NCI-H2081 treated with DMSO at 0.1 percent for 48 hours (cell line): ENCODE data around the gene CHST12.
"Not testable (repeated sequence)": the region's sequence is repeated elsewhere in the genome, so short reads cannot be mapped to it uniquely, and the experiment has no call there.

Experiments
- DNase-seq: peaks from one replicate; lab custom pipeline; 2025; lab: John Stamatoyannopoulos, UW

CHST12 gene

DNA sequence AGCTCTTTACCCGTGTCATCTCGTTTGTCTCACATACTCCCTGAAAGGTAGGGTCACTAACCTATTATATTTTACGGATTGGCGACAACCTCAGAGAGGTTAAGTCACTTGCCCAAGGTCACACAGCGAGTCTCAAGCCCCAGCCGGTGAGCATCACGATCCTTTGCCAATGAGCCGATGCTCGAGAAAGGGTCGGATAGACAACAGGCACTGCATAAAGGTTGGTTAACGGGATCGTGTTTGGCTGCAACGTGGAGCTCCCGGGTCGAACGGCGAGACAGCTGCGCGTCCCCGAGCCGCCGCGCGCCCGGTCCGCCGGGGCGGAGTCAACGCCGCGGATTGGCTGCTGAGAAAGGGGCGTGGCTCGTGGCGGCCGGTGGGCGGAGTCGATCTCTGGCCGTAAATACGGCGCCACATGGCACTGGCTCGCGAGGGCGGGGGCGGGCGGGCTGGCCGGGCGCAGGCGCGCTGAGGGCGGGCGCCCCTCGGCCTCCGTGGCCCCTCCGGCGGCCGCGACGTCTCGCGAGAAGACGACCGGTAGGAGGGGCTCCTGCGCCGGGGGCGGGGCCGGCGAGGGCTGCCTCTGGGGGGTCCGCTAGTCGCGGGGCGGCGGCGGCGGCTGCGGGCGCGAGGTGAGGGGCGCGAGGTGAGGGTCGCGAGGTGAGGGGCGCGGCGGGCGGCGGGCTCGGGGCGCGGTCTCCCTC lies at the start of gene CHST12:
CHST12 (plus strand) TSS at position 598 of the 704 bp plus-strand sequence. CDS start 29,029 bp downstream, outside the sequence.
- DNase-seq = peak; percentile 66

- peak; percentile 84 for DNase-seq
Measured at GRCh38 chr7:2353936-2354185, 49.5 kb upstream of the CHST12 start.

GRCh38 chr7:2354186-2354938 lies 49.0 kb upstream of the CHST12 start, which contains the start of gene EIF3B:
TSS of gene EIF3B (plus strand) at chr7:2354827. CDS start at chr7:2354922, 95 bp downstream.
- DNase-seq = peak; percentile 84

DNA sequence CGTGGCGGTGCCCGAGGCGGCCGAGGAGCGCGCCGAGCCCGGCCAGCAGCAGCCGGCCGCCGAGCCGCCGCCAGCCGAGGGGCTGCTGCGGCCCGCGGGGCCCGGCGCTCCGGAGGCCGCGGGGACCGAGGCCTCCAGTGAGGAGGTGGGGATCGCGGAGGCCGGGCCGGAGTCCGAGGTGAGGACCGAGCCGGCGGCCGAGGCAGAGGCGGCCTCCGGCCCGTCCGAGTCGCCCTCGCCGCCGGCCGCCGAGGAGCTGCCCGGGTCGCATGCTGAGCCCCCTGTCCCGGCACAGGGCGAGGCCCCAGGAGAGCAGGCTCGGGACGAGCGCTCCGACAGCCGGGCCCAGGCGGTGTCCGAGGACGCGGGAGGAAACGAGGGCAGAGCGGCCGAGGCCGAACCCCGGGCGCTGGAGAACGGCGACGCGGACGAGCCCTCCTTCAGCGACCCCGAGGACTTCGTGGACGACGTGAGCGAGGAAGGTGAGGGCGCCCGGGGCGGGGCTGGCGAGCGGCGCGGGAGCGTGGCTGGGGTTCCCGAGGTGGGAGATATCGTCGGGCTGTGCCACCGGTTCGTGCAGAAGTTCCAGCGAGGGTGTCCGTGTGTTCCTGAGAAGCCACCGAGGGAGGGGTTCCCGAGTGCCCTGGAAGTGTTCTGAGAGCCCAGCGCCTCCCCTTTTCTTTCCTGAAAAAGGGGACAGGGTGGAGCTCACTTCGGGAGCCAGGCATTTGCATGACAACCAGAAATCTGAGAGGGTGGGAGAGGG lies 48.3 kb upstream of the CHST12 start:
- DNase-seq = no peak

- DNase-seq = no peak
Measured at GRCh38 chr7:2355705-2356008, 47.8 kb upstream of the CHST12 start.

- no peak for DNase-seq
Measured at GRCh38 chr7:2357165-2357564, 46.2 kb upstream of the CHST12 start.

GRCh38 chr7:2357571-2357970 lies 45.8 kb upstream of the CHST12 start:
- DNase-seq = no peak

DNA sequence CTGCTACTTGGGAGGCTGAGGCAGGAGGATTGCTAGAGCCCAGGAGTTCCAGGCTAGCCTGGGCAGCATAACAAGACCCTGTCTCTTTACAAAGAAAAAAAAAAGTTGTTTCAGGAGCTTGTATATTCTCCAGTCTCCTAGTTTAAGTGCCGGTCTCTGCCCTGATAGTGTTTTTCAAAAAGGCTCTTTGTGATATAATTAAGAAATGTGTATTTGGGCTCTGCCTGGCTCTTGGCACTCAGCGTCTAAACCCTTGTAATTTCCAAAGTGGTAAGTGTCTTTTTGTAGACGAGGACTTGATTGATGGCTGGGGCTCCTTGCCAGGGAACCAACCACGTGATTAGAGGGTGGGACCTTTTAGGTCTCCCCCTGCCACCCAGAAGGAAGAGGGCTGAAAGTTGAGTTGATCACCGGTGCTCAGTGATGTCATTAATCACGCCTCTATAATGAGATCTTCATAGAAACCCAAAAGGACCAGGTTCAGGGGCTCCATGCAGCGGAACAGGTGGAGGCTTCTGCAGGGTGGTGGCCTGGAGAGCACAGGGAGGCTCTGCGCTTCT lies 44.4 kb upstream of the CHST12 start:
- DNase-seq = no peak

GRCh38 chr7:2359610-2360009 lies 43.8 kb upstream of the CHST12 start:
- DNase-seq = no peak

DNA sequence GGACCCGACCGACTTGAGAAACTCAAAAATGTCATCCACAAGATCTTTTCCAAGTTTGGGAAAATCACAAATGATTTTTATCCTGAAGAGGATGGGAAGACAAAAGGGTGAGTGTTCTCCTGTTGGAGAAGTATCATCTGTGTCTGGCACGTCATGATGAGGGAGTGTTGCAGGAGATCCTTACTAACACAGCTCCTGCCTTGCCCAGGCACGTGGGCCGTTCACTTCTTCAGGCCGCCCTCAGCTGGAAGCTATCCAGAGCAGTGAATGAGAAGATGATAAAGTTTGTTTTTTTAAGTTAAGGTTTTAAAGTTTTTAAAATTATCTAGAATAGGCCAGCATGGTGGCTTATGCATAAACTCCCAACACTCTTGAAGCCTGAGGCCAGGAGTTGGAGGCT lies 42.6 kb upstream of the CHST12 start:
- no peak for DNase-seq

DNA sequence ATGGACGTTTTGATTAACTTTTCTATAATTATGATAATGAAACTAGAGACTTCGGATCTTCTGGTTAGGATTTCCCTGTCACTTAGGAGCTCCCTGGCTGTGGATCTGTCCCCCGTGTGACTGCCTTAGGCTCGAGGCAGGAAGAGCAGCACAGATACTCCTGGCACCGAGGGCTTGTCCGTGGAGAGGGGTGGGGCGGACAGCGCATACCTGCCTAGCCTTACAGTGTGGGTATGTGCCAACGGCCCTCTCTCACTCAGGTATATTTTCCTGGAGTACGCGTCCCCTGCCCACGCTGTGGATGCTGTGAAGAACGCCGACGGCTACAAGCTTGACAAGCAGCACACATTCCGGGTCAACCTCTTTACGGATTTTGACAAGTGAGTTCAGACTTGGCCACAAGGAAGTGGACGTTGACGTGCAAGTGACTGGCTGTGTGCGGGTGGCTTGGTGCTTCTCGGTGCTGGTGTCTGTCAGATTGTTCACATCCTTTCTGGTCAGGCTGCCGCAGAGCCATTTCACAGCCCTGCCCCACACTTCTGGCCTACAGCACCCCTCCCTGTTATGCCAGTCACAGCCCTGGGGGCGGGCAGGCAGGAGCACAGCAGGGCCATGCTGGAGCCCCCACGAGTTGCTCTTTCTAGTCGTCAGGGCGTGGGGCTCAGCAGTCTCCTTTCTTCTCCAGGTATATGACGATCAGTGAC lies 40.9 kb upstream of the CHST12 start:
- DNase-seq = no peak

DNA sequence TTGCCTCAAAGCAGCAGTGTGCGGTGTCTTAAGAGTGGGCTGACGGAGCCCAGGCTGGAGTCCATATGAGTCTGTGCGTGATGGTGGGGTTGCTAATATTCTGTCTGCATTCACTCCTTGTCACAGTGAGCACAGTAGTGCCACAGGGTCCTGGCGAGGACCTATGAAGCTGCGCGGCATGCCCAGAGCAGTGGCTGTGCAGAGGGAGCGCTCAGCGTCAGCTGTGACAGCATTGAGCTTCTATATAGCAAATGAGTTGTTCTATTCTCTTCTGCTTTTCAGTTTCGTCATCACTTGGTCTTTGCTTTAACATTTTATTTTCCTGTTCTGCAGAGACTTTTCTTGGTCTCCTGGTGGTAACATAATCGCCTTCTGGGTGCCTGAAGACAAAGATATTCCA lies 34.3 kb upstream of the CHST12 start:
- no peak for DNase-seq

- DNase-seq = no peak
Measured at GRCh38 chr7:2371329-2371728, 32.1 kb upstream of the CHST12 start.

- DNase-seq = no peak
Measured at GRCh38 chr7:2372724-2373123, 30.7 kb upstream of the CHST12 start.

DNA sequence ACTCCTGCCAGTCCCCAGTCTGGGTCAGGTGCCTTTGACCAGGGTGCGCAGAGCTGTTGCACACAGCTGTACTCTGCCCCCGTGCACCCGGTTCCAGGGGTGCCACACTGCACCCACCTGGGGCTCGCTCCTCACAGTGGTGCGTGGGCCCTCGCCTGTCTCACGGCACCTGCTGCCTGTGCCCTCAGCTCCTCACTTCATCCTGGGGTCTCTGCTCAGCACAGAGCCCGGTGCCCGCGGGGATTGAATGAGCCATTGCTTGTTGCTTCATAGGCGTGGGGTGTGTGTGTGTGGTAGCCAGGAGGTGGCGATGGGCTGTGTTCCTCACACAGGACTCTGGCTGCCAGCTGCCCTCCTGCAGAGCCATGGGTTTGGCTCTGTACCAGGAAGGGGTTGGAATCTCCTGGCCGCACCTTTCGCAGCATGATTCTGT lies 30.3 kb upstream of the CHST12 start:
- no peak for DNase-seq

DNA sequence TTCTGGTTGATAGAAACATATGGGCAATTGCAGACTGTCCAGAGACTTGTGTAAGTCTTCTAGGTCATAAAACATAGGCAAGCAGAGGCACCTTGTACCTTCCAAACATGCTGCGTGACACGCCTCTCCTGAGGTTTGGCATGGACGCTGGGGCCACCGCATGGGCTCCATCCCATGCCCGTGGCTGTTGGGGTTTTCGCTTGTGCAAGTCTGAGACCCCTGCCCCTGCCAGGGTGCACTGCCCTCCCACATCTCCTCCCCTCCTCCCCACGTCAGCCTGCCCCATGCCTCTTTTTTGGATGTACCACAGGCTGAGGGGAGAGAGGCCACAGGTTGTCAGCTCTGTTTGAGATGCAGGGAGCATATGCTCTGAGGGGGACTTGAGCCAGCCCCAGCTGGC lies 29.8 kb upstream of the CHST12 start:
- DNase-seq = no peak

DNA sequence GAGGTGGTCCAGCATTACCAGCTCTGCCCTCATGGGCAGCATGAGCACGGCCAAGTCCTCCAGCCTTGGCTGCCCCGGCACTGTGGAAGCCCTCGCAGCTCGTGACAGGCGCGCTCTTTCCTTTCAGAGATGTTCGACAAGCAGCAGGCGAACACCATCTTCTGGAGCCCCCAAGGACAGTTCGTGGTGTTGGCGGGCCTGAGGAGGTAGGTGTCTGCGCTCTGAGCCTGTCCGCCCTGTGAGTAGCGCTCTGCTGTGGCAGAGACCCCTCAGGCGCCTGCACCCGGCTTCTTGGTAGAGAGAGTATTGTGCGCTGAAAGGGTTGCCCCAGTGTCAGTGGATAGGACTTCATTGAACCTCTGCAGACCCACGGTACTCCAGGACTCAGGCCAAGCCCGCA lies 29.0 kb upstream of the CHST12 start:
- no peak for DNase-seq

- DNase-seq = no peak
Measured at GRCh38 chr7:2374830-2375728, 28.3 kb upstream of the CHST12 start.

DNA sequence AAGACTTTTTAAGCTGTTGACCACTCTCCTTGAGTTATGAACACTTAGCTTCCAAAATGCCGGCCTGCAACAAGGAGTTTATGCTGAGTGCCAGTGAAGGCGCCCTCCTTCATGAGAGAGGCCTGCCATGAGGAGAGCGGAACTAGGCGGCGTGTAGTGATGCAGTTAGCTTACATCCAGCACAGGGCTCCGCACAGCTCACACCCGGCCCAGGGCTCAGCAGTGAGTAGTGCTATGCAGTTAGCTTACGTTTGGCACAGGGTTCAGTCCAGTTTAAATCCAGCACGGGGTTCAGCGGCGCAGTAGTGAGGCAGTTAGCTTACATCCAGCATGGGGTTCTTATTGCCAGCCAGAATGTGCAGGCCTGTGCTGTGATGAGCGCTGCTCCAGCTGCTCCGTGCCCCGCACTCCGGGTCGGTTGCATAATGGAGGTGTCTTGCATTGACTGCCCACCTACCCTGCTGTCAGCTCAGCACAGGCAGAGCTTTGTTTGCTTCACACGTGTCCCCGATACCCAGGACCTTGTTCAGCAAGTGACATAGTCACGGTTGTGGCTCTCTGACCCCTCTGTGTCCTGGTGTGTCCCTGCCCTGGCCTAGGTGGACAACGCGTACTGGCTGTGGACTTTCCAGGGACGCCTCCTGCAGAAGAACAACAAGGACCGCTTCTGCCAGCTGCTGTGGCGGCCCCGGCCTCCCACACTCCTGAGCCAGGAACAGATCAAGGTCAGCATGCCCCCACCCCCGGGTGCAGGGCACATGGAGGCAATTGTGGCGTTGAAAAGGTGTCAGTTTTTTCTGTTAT lies 26.9 kb upstream of the CHST12 start:
- DNase-seq = no peak

- not testable (repeated sequence) for DNase-seq
Measured at GRCh38 chr7:2377492-2377891, 25.9 kb upstream of the CHST12 start.
